ENCODE results near the gene CHRND.

The CHRND gene

GRCh38 chr2:232577841-232578240 is 51.9 kb downstream of the CHRND start:
- no peak for TF ChIP-seq MAX (IDR thresholded peaks at IDR 0.05; ENCODE audit: low read depth, low read length)
- no peak for TF ChIP-seq MYC (IDR thresholded peaks at IDR 0.05; ENCODE audit: low read depth, low read length)
- TF ChIP-seq CTCF (IDR thresholded peaks at IDR 0.05; ENCODE audit: low read depth, low read length), result no peak
- TF ChIP-seq POLR2A (IDR thresholded peaks at IDR 0.05; ENCODE audit: extremely low read depth, insufficient read length), result no peak
- DNase-seq (ENCODE audit: low read depth), result no peak
- no peak overlapping the region for H3K4me3 ChIP-seq (ENCODE audit: low read depth, low read length)

GRCh38 chr2:232578626-232579025 is 52.7 kb downstream of the CHRND start:
- DNase-seq (ENCODE audit: low read depth), result no peak
- no peak for TF ChIP-seq POLR2A (IDR thresholded peaks at IDR 0.05; ENCODE audit: extremely low read depth, insufficient read length)
- no peak for TF ChIP-seq MAX (IDR thresholded peaks at IDR 0.05; ENCODE audit: low read depth, low read length)
- TF ChIP-seq CTCF (IDR thresholded peaks at IDR 0.05; ENCODE audit: low read depth, low read length), result no peak
- no peak for TF ChIP-seq MYC (IDR thresholded peaks at IDR 0.05; ENCODE audit: low read depth, low read length)
- no peak overlapping the region for H3K4me3 ChIP-seq (ENCODE audit: low read depth, low read length)

- TF ChIP-seq CTCF (IDR thresholded peaks at IDR 0.05; ENCODE audit: low read depth, low read length), result no peak
- TF ChIP-seq MAX (IDR thresholded peaks at IDR 0.05; ENCODE audit: low read depth, low read length), result no peak
- TF ChIP-seq MYC (IDR thresholded peaks at IDR 0.05; ENCODE audit: low read depth, low read length), result no peak
- TF ChIP-seq POLR2A (IDR thresholded peaks at IDR 0.05; ENCODE audit: extremely low read depth, insufficient read length), result no peak
- no peak for DNase-seq (ENCODE audit: low read depth)
- no peak overlapping the region for H3K4me3 ChIP-seq (ENCODE audit: low read depth, low read length)
Observed at GRCh38 chr2:232580648-232580981, 54.7 kb downstream of the CHRND start.

GRCh38 chr2:232581725-232582124 is 55.8 kb downstream of the CHRND start:
- no peak for TF ChIP-seq CTCF (IDR thresholded peaks at IDR 0.05; ENCODE audit: low read depth, low read length)
- no peak for TF ChIP-seq POLR2A (IDR thresholded peaks at IDR 0.05; ENCODE audit: extremely low read depth, insufficient read length)
- no peak for TF ChIP-seq MAX (IDR thresholded peaks at IDR 0.05; ENCODE audit: low read depth, low read length)
- TF ChIP-seq MYC (IDR thresholded peaks at IDR 0.05; ENCODE audit: low read depth, low read length), result no peak
- no peak overlapping the region for H3K4me3 ChIP-seq (ENCODE audit: low read depth, low read length)
- no peak for DNase-seq (ENCODE audit: low read depth)

GRCh38 chr2:232584238-232584637 is 58.3 kb downstream of the CHRND start:
- H3K4me3 ChIP-seq (ENCODE audit: low read depth, low read length), result no peak overlapping the region
- no peak for DNase-seq (ENCODE audit: low read depth)
- TF ChIP-seq MYC (IDR thresholded peaks at IDR 0.05; ENCODE audit: low read depth, low read length) (no peak), CTCF (IDR thresholded peaks at IDR 0.05; ENCODE audit: low read depth, low read length) (no peak), POLR2A (IDR thresholded peaks at IDR 0.05; ENCODE audit: extremely low read depth, insufficient read length) (no peak), MAX (IDR thresholded peaks at IDR 0.05; ENCODE audit: low read depth, low read length) (no peak)

Measured in NB4 (cell line).